Hematopoietic multipotent progenitor cell treated with erythropoietin and hydrocortisone succinate and interleukin-3 and kit ligand, for 17 days (in vitro differentiated cells): Measurements from ENCODE around the gene CTSH.

Experiments
- DNase-seq: peaks from one replicate; pipeline ENCODE4 v3.0.0-alpha.2; 2015; ENCODE audit warnings: low spot score

CTSH gene, protein sequence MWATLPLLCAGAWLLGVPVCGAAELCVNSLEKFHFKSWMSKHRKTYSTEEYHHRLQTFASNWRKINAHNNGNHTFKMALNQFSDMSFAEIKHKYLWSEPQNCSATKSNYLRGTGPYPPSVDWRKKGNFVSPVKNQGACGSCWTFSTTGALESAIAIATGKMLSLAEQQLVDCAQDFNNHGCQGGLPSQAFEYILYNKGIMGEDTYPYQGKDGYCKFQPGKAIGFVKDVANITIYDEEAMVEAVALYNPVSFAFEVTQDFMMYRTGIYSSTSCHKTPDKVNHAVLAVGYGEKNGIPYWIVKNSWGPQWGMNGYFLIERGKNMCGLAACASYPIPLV

GRCh38 chr15:78944669-78945407, at the start of gene CTSH:
TSS of gene CTSH (minus strand) at chr15:78945046. CDS start at chr15:78944981, 65 bp downstream.
- peak; percentile 52 for DNase-seq

- no peak for DNase-seq
Observed at GRCh38 chr15:78993931-78994530, 49.2 kb upstream of the CTSH start.

DNA sequence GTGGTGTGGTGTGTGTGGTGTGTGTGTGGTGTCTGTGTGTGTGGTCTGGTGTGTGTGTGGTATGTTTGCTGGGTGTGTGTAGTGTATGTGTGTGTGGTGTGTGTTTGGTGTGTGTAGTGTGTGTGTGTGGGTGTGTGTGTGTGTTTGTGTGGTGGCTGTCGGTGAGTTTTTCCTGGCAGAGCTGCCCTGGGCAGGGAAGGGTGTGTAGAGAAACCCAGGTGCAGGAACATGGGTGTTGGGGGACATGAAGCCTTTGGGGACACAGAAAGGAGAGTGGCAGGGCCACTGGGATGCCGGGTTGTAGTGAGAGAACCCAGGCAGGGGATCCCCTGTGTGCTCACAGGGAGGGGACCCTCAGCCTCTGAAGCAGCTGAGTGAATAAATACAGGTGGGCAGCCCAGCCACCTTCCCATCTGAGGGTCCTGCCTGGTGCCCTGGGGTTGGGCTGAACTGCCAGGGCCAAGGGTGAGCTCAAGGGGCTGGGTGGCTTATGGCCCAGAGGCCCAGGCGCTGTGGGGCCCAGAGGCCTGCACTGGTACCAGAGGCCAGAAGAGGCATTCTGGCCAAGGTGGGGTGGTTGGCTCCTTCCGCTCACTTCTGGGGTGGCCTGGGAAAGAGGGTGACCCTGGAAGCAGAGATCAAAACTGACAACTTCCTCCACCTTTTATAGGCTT, 48.5 kb upstream of the CTSH start:
- no peak for DNase-seq

- DNase-seq, result no peak
Observed at GRCh38 chr15:78992416-78993256, 47.8 kb upstream of the CTSH start.

DNA sequence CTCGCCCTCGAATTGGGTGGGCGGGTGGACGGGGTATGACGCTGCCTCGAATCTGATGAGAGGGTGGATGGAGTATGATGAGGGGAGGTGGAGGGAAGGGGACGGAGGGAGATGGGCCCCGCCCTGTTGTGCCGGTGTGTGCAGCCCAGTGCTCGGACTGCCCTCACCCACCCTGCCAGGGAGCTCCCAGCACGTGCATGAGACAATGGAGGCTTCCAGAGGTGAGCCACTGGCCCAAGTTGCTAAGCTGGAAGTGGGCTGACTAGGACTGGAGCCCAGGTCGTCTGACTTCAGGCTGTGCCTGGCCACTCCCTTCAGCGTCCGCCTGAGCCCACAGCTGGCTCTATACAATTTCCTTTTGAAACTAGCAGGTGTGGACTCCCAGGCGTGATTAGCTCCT, 47.0 kb upstream of the CTSH start:
- DNase-seq, result no peak

GRCh38 chr15:78991476-78991875, 46.6 kb upstream of the CTSH start:
- DNase-seq, result no peak

DNA sequence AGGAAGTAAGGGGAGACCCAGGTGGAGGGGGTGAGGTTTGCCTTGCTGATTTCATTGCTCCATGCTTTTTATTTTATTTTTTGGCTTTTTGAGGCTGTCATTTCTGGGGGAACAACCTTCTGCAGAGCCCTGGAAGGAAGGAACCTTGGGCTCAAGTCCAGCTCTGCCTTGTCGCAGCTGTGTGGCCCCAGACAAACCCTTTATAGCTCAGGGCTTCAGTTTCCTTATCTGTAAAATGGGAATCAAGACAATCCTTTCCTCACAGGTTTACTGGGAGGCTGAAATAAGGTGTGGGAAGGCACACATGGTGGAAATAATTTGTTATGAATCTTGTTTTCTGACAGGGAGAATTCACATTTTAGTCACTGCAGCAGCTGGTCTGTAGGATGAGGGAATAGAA, 45.4 kb upstream of the CTSH start:
- no peak for DNase-seq

DNA sequence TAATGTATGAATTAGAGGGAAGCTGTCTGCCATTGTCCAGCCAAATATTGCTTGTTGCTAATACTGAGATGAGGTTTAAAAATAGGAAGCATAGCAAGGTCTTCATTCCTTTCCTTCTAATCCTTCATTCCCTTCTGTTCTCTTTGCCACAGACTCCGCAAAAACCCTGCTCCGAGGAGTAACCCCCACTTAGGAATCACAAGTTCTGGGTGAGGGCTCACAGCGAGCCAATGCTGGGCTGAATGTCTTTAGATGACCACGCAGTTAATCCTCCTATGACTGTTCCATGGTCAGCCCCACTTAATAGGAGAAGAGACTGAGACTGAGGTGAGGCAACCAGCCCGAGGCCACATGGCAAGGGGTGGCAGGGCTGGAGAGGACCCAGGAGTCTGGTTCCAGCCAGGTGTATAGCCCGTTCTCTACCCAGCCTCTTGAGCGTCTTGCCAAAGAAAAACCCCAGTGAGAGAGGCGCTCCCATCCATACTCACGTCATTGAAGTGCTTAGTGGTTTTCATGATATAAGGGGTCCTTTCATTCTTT, 44.9 kb upstream of the CTSH start:
- no peak for DNase-seq

GRCh38 chr15:78988361-78988911, 43.6 kb upstream of the CTSH start:
- DNase-seq, result no peak

- DNase-seq, result no peak
Observed at GRCh38 chr15:78987556-78988360, 42.9 kb upstream of the CTSH start.

- no peak for DNase-seq
Observed at GRCh38 chr15:78985859-78986475, 41.1 kb upstream of the CTSH start.

DNA sequence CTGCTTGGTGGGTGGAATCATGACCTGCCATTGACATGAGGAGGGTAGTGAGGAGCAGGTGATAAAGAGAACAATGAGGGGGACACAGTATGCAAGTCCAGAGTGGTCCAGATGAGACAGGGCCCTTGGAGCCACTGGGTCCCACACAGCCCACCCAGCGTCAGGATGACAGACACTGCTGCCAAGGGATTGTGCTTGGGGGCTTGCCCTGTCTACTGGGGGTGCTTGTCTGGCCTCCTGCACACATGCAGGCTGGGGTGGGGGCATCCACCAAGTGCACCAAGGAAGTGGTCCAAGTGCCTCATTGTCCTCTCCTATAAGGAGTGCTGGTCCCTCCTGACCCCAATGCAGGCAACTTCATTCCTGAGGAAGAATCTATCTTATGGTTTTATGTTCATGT, 39.2 kb upstream of the CTSH start:
- no peak for DNase-seq

DNA sequence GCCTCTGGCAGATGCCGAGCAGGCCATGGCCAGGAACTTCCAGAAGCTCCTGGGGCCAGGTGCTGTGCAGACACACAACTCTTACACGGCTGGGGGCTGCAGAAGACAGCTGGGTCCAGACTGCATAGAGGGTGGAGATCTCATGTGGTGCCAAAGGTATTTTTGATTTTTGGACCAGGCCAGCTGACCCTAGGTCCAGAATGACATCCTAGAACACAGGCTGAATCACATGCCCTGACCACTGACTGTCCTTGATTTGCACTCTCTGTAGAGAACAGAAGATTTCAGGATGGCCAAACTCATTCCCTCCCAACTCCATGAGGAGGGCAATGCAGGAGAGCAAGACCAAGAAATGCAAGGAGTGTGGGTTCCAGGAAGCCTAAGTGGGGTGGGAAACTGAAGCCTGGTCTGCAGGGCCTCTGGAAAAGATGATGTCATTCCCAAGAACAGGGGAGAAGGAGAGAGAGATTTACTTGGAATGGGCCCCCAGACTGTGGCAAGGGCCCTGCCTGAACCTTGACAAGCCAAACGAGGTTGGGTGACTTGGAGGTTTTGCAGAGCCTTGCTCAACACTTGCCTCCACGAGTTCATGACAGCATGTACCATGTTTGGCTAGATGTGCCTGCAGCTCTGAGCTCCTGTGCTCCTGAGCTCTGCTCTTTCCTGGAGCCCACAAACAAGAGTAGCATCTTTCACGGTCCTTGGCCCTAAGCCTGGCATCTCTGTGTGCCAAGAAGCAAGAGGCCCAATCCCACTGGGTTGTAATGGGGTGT, 38.5 kb upstream of the CTSH start:
- no peak for DNase-seq

- DNase-seq, result no peak
Observed at GRCh38 chr15:78982736-78983135, 37.9 kb upstream of the CTSH start.

DNA sequence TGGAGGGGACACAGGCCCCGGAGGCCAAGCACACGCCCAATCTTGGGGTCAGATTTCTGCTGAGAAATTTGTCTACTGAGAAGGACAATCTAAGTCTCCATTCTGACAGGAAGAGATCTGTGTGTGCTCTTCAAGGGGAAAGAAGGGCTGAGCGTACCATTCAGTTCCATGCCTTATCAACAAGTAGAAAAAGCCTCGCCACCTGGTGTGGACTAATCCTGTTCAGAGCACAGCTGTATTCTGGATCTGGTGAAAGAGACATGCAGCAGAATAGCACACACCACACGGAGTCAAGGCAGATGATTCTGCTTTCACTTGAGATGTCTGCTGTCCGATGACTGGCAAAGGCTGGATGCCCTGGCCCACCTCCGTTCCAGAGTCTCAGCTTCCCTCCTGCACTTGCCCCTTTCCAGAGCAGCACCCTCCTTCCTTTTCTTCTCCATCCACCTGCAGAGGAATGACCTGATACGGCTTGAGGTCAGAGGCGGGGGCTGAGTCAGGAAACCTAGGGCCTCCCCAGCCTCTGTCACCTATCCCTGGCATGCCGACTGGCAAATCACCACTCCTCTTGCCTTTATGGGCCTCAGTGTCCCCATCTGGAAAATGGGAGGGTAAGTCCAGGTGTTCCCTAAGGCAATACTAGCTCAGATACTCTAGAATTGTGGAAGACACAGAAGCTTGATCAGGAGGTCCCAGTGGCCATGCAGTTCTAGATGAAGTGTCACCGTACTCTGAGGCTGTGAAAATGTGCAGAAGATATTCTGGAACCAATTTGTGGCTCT, 36.9 kb upstream of the CTSH start:
- no peak for DNase-seq

GRCh38 chr15:78979456-78980320, 34.8 kb upstream of the CTSH start:
- peak; percentile 41 for DNase-seq

DNA sequence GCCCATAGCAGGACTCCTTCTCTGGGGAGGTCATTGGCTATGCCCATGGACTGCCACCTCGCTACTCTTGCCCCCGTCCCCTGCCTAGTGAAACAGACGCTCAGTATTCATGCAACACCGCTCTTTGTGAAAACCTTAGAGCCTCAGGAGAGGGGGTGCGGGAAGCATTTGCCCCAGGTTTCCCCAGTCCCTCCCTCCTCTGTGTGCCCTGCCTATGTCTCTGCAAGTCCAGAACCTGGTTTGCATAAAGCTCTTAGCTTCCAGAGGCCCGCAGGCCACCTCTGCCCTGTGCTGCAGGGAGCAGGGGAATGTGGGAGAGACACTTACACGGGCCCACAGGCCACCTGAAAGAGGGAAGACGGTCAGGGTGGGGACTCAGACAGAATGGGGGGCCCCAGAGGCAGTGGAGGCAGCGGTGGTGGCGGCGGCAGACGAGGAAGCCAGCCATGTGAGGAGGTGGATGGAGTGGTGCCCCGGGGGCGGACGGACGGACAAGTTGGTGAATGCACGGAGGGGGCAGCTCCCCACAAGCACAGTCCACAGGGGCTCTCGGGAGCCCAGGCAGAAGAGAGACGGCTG, 33.8 kb upstream of the CTSH start:
- DNase-seq, result no peak
